Stimulated activated CD8-positive, alpha-beta memory T cell treated with anti-CD3 and anti-CD28 coated beads, Interleukin-2, amount 100 ng/mL, for 48 hours (primary cell): Measurements from ENCODE around the gene CCN5.
"Not testable (repeated sequence)": the region's sequence is repeated elsewhere in the genome, so short reads cannot be mapped to it uniquely, and the experiment has no call there.

Experiments
- DNase-seq, 2 donors: peaks; one replicate each; pipeline ENCODE4 v3.0.0-alpha.2; 2020; ENCODE audit warnings: low read depth in 2 of 2

CCN5 gene

DNA sequence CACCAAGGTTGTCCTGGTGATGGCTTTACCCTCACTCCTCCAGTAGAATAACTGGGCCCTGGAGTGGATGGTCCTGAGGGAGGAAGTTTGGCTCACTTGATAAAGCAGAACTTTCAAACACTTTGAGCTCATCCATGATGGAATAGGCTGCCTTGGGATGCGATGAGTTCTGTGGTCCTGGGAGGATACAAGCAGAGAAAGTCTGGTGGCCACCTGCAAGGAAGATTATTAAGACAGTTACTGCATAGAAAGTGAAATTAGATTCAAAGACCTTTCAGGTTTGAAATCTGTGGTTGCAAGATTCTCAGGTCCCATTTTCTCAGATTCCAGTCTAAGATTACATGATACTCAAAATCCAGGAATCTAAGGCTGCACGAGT is 19.9 kb upstream of the CCN5 start:
- no peak for DNase-seq

DNA sequence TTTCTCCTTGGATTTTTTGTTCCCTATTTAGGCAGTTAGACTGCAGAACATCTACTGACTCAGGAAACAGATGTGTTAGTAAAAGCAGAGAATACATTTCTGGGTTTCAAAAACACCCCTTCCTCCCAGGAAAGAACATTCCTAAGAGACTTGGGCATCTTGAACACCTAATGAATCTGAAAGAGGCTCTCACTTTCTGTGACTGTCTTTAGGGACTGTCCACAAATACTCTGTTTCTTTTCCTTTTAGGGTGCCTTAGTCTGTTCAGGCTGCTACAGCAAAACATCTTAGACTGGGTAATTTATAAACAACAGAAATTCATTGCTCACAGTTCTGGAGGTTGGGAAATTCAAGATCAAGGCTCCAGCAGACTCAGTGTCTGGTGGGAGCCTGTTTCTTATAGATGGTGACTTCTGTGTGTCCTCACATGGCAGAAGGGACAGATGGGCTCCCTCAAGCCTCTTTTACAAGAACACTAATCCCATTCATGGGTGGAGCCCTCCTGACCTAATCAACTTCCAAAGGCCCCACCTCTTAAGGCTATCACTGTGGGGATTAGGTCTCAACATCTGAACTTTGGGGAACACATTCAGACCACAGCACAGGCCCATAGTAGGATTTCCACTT is 19.4 kb upstream of the CCN5 start:
- no peak for DNase-seq

GRCh38 chr20:44696315-44696714 is 18.9 kb upstream of the CCN5 start:
- no peak for DNase-seq

GRCh38 chr20:44697041-44697440 is 18.1 kb upstream of the CCN5 start:
- DNase-seq = not testable (repeated sequence)

GRCh38 chr20:44698351-44698750 is 16.8 kb upstream of the CCN5 start:
- DNase-seq = no peak

DNA sequence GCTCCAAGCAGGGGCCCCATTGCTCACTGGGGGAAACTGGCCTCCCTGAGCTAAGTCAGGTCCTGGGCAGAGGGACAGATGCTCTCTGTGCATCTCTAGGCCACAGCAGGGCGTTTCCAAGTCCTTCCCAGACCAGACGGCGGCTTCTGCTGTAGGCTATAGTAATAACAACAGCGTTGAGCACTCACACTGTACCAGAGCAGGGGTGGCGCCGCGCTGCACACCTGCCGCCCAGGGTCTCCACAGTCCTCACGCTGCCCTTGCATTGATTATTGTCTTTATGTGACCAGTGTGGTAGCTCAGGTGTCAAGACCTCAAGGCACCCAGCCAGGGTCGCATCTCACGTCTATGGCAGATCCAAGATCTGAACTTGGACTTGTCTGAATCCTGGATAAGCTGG is 14.9 kb upstream of the CCN5 start:
- no peak for DNase-seq

GRCh38 chr20:44701118-44701857 is 13.9 kb upstream of the CCN5 start:
- no peak for DNase-seq

DNA sequence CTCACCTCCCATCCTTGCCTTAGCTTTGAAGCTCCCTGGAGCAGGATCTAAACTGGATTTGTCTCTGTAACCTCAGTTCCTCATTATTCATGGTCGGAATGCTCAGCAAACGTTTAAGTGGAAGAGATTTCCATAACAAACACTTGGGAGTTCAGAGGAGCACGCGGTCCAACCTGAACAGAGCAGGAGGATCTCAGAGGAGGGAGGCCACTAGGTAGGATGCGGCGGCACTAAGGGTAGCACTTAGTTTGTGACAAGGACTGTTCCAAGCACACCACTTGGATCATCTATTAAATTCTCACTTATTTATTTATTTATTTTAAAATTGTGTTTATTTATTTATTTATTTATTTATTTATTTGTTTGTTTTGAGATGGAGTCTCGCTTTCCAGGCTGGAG is 13.3 kb upstream of the CCN5 start:
- DNase-seq = no peak

- DNase-seq = no peak
Measured at GRCh38 chr20:44702776-44703175, 12.4 kb upstream of the CCN5 start.

GRCh38 chr20:44703183-44703925 is 11.8 kb upstream of the CCN5 start:
- no peak for DNase-seq

DNA sequence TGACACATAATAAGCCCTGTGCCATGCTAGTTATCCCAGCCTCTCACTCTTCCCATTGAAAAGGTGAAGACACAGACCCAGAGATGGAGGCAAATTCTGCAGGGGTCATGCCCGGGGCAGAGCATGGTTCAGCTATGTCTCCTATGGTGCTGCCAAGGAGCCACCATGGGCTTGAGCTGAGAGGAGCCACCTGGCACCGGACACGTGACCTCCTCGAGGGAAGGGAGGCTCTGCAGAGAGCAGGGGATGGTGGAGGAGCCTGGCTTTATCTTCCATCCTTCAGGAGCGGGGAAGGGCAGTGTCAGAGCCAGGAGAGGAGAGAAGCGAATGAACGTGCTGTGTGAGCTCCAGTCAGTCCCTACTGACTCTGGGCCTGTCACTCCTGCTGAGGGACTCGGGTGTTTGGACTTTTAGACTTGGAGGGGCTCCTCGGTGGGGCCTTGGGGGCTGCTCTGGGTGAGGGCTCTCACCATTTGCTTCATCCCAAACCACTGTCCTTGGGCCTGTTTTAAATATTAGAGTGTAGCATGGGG is 11.1 kb upstream of the CCN5 start:
- DNase-seq = no peak

- no peak for DNase-seq
Measured at GRCh38 chr20:44704551-44704971, 10.6 kb upstream of the CCN5 start.

DNA sequence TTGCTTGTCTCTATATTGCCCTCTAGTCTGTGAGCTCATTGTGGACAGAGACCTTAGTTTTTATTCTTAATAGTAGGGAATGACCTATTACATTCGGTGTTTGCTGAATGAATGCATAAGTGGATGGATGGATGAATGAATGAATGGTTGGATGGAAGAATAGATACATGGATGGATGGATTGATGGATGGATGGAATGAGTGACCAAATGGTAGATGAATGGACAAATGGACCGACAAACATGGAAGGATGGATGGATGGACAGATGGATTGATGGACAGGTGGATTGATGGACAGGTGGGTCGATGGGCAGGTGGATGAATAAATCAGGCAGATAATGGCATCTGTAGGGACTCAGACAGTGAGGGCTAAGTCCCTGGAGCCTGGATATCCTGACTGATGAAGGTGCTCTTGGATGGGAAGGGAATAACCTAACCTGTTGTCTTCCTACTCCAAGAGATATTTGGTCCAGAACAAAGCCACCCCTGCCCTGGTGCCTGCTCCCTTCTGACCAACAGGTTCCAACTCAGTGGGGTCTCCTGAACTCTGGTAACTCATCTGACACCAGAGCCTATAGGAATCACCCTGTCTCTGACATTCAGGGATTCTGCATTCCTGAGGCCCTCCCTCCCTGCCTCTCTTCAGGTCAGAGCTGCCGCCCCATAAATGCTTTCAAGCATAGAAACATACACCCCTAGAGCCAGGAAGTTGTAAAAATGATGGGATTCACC is 9.6 kb upstream of the CCN5 start:
- no peak for DNase-seq

DNA sequence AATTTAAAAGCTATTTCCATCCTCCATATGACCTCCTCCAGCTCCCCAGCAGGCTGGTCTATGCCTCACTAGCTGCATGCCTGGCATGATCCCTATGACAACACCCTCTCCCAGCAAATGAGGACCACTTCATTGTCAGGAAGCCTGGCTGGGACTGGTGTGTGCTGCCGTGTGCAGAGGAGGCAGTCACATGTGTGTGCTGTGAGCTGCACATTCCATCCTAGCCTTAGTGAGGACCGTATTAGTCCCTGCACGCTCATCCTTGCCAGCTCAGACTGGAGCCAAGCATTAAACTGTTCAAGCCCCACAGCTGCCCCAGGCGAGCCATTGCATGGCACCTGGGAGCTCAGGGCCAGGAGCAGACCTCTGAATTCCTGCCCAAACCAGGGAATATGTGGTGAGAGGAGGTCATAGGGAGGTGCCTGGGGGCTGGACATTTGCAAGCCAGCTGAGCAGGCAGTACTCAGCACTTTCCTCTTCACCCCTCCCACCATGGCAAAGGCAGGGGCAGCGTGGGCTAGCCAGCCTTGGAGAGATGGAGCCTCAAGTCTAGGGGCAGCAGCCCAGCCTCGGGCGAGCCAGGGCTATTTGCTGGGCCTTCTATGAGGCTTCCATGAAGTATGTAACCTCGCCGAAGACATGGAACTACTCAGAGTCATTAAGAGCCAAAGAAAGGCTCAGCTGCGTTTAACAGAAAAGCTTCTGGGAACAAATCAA is 8.7 kb upstream of the CCN5 start:
- no peak for DNase-seq

- no peak for DNase-seq
Measured at GRCh38 chr20:44707018-44707579, 8.1 kb upstream of the CCN5 start.

GRCh38 chr20:44709380-44709779 is 5.8 kb upstream of the CCN5 start:
- DNase-seq = no peak

GRCh38 chr20:44709797-44710196 is 5.4 kb upstream of the CCN5 start:
- no peak for DNase-seq

GRCh38 chr20:44711237-44711636 is 3.9 kb upstream of the CCN5 start:
- DNase-seq = no peak

- no peak for DNase-seq
Measured at GRCh38 chr20:44714102-44714700, 968 bp upstream of the CCN5 start.

- no peak for DNase-seq
Measured at GRCh38 chr20:44715499-44716308, 535 bp downstream of the CCN5 start.
